HepG2 (cell line): Measurements from ENCODE around the gene DLG4. TPM values are rescaled to one million over a fixed set of nuclear protein-coding genes. Genes with fewer than 3 reads are reported as not detected.

ENCODE experiments used
- ATAC-seq: fragments of 200-7000 bp; cut with Tn5 transposase; 3 replicates; pipeline ENCODE4 v1.9.1; 2020; ENCODE audit warnings: mild to moderate bottlenecking, moderate library complexity
- BruUV-seq: library from RNA; stranded (reverse); fragments of 400-500 nt; replicated peaks from 2 replicates; lab custom pipeline; 2021; lab: Mats Ljungman, UMichigan
- CTCF ChIA-PET: fragments of 300-600 bp; formaldehyde crosslinking; extraction: SDS; loops from one replicate; lab custom pipeline; 2021; ENCODE audit warnings: low total read pairs, inconsistent platforms, low intra/inter-chr PET ratio; lab: Yijun Ruan, JAX
- POLR2A ChIA-PET: fragments of 350-600 bp; sonication (Branson Sonifier 250); formaldehyde crosslinking; loops from one replicate; lab custom pipeline; 2020; ENCODE audit warnings: antibody characterized with exemption, inconsistent platforms; lab: Yijun Ruan, JAX
- DNase-seq: peaks from one replicate; pipeline ENCODE4 v3.0.0-alpha.2; 2015; ENCODE audit warnings: low spot score
- FAIRE-seq: peaks from 3 replicates; lab custom pipeline; 2011; peaks lifted over from hg19 to GRCh38; lab: Jason Lieb, UNC
- H2AFZ ChIP-seq: one replicate; pipeline ENCODE4 v1.6.1; 2011; ENCODE audit warnings: low read length, inconsistent platforms
- H3K27ac ChIP-seq: fragments of 300-600 bp; 3 replicates; pipeline ENCODE4 v1.8.0; 2011; ENCODE audit warnings: mixed run types, mild to moderate bottlenecking, mixed read lengths, low read length, inconsistent platforms; ENCODE audit not compliant: insufficient read depth; ENCODE audit errors: extremely low read length
- H3K27me3 ChIP-seq, 2 experiments: fragments of 200-600 bp in 1 of 2; 2 replicates in 1 of 2; 3 replicates in 1 of 2; pipeline versions ENCODE4 v1.6.0 to v1.8.0; 2011; ENCODE audit warnings: low read length in 2 of 2, mild to moderate bottlenecking in 2 of 2, moderate library complexity in 2 of 2, inconsistent platforms in 1 of 2; ENCODE audit not compliant: insufficient read depth in 2 of 2, control insufficient read depth in 1 of 2
- H3K36me3 ChIP-seq, 2 experiments: fragments of 200-600 bp in 1 of 2; replicated peaks in 1 of 2; 2 replicates in 1 of 2; 3 replicates in 1 of 2; pipeline versions ENCODE4 v1.5.1 to v1.8.0; 2011; ENCODE audit warnings: low read length in 2 of 2, inconsistent platforms in 1 of 2; ENCODE audit not compliant: insufficient read depth in 2 of 2, control insufficient read depth in 1 of 2
- H3K4me1 ChIP-seq: 2 replicates; pipeline ENCODE4 v1.5.1; 2012; ENCODE audit warnings: low read length, inconsistent platforms; ENCODE audit not compliant: insufficient read depth
- H3K4me2 ChIP-seq: 2 replicates; pipeline ENCODE4 v1.6.0; 2011; ENCODE audit warnings: low read depth, low read length, inconsistent platforms
- H3K4me3 ChIP-seq, 3 experiments: fragments of 200-600 bp in 1 of 3; sonication (generic), shearing (Covaris generic) in 1 of 3; replicated peaks in 1 of 3; 2 replicates each; pipeline ENCODE4 v1.5.1; 2011 to 2016; ENCODE audit warnings: low read length in 3 of 3, inconsistent platforms in 2 of 3, low read depth in 2 of 3, mild to moderate bottlenecking in 2 of 3, control low read depth in 1 of 3, mixed read lengths in 1 of 3; ENCODE audit not compliant: insufficient read depth in 1 of 3
- H3K79me2 ChIP-seq: one replicate; pipeline ENCODE4 v1.6.1; 2011; ENCODE audit warnings: low read length, inconsistent platforms; ENCODE audit not compliant: insufficient read depth
- H3K9ac ChIP-seq: 2 replicates; pipeline ENCODE4 v1.6.0; 2011; ENCODE audit warnings: mild to moderate bottlenecking, low read depth, low read length, inconsistent platforms; ENCODE audit not compliant: insufficient read depth
- H3K9me3 ChIP-seq: 2 replicates; pipeline ENCODE4 v1.5.1; 2012; ENCODE audit warnings: mild to moderate bottlenecking, low read length
- H4K20me1 ChIP-seq: 2 replicates; pipeline ENCODE4 v1.6.0; 2011; ENCODE audit warnings: inconsistent platforms, mild to moderate bottlenecking, low read length, moderate library complexity; ENCODE audit not compliant: insufficient read depth
- BHLHE40 ChIP-seq: IDR thresholded peaks from 2 replicates; pipeline ENCODE4 v1.6.1; 2011; ENCODE audit warnings: low read length, improper control_type of control experiment
- FOXP1 ChIP-seq, 2 experiments: fragments of 450-650 bp in 1 of 2; IDR thresholded peaks; 2 replicates each; pipeline ENCODE4 v1.6.1; 2017 to 2018; ENCODE audit warnings: antibody characterized with exemption in 1 of 2
- IRX3 ChIP-seq: sonication (generic); formaldehyde crosslinking; IDR thresholded peaks from 2 replicates; pipeline ENCODE4 v1.8.1; 2023; ENCODE audit warnings: mild to moderate bottlenecking, low read depth, missing genetic modification reagents, borderline replicate concordance
- MNT ChIP-seq: fragments of 450-650 bp; IDR thresholded peaks from 2 replicates; pipeline ENCODE4 v1.6.1; 2016
- MYC ChIP-seq: sonication (generic); formaldehyde crosslinking; IDR thresholded peaks from 2 replicates; pipeline ENCODE4 v1.9.0; 2021; ENCODE audit warnings: missing genetic modification reagents, borderline replicate concordance
- NCOA2 ChIP-seq: sonication (generic); formaldehyde crosslinking; IDR thresholded peaks from 2 replicates; pipeline ENCODE4 v1.8.0; 2022; ENCODE audit warnings: inconsistent platforms
- TBL1XR1 ChIP-seq: fragments of 150-350 bp; IDR thresholded peaks from 2 replicates; pipeline ENCODE4 v1.6.1; 2014; ENCODE audit warnings: borderline replicate concordance, low read length; ENCODE audit not compliant: partially characterized antibody
- TBX3 ChIP-seq: fragments of 450-650 bp; IDR thresholded peaks from 2 replicates; pipeline ENCODE4 v1.6.1; 2017; ENCODE audit warnings: antibody characterized with exemption, mild to moderate bottlenecking, inconsistent platforms, borderline replicate concordance
- ZFP62 ChIP-seq: sonication (generic); formaldehyde crosslinking; IDR thresholded peaks from 2 replicates; pipeline ENCODE4 v1.4.0; 2020; ENCODE audit warnings: missing genetic modification reagents
- ZNF101 ChIP-seq: sonication (generic); formaldehyde crosslinking; IDR thresholded peaks from 2 replicates; pipeline ENCODE4 v1.4.0; 2020; ENCODE audit warnings: mild to moderate bottlenecking, low read depth, missing genetic modification reagents, borderline replicate concordance
- ZNF296 ChIP-seq: sonication (generic); formaldehyde crosslinking; conservative IDR thresholded peaks from 2 replicates; pipeline ENCODE4 v1.5.0; 2020; ENCODE audit warnings: mild to moderate bottlenecking, missing genetic modification reagents
- ZNF883 ChIP-seq: sonication (generic); formaldehyde crosslinking; IDR thresholded peaks from 2 replicates; pipeline ENCODE4 v1.5.1; 2020; ENCODE audit warnings: mild to moderate bottlenecking, missing genetic modification reagents; ENCODE audit errors: not compliant biosample characterization
- WGBS: methylation state at CpG from one replicate; pipeline ENCODE4 v1.1.6; 2017; ENCODE audit warnings: low lambda C conversion rate; 5-methylcytosine and 5-hydroxymethylcytosine counted together
- in situ Hi-C: cut with HindIII; loops from 2 replicates; pipeline ENCODE4 v1.10.0; 2017; ENCODE audit warnings: low pct_unique_long_range_greater_than_20kb; ENCODE audit not compliant: extremely low pct_ligation_motif_present
- intact Hi-C: fragments of 100-400 bp; cut with micrococcal nuclease; formaldehyde crosslinking; loops from one replicate; pipeline ENCODE4 v1.10.0; 2022; ENCODE audit not compliant: unreplicated experiment
- polyA plus RNA-seq, 8 experiments: library from polyadenylated mRNA; depleted of rRNA in 3 of 8; stranded (reverse) in 7 of 8; unstranded in 1 of 8; fragments of >200 nt; fragmentation: Illumina TruSeq in 4 of 8; extraction: Trizol in 4 of 8; gene quantifications; 2 replicates each; pipeline versions ENCODE4 v1.2.1 to v1.2.3, GENCODE V29; 2011 to 2016; ENCODE audit warnings: low read depth in 4 of 8, missing spikeins in 1 of 8, mixed read lengths in 1 of 8; ENCODE audit not compliant: insufficient read depth in 1 of 8
- total RNA-seq, 5 experiments: library from RNA; depleted of rRNA; stranded (reverse); fragments of >200 nt; fragmentation: Illumina TruSeq; extraction: Trizol; gene quantifications; 2 replicates each; pipeline ENCODE4 v1.2.3, GENCODE V29; 2016; ENCODE audit warnings: low read depth in 1 of 5
- TF ChIP-seq, protein P1 (sequence below): sonication (generic); formaldehyde crosslinking; IDR thresholded peaks from 2 replicates; pipeline ENCODE4 v1.5.0; 2020; ENCODE audit warnings: missing genetic modification reagents

DLG4 gene
- total and polyA plus RNA-seq, 2 of the 13 experiments (the other 11 are each of a cell fraction or from before 2014, with no cell fraction given): 0.71 to 4.3 TPM

- FAIRE-seq (no peak), ATAC-seq (no peak), DNase-seq (no peak)
- ChIA-PET POLR2A (interaction anchor here (1.0 to 2.9 kb wide), 4 partner anchors 37 to 180 kb away, joined by 3 to 35 read pairs (median 4); partner anchors contain the start of genes ASGR1 and SLC16A13), CTCF (interaction anchor here (1.9 kb wide), 1 partner anchor 170 kb away, joined by 10 read pairs; no protein-coding TSS in a partner anchor)
- WGBS: 10% methylated on average over 9 of the region's 10 CpGs
- peaks cover 3% of the 10 kb centered on the region; the same call in 1 of the 2 replicates for H4K20me1 ChIP-seq
- no peaks in the 10 kb centered on the region for H3K36me3 ChIP-seq
- peaks cover 0 to 4% of the 10 kb centered on the region in 2 experiments; a peak in 2 of 5 replicates for H3K27me3 ChIP-seq
- H3K4me2 ChIP-seq: peak overlapping the region; percentile 77
- no peak overlapping the region for H3K9ac ChIP-seq
- H2AFZ ChIP-seq: no peak overlapping the region
- no peak overlapping the region for H3K27ac ChIP-seq
- in situ Hi-C loops: loop anchor here (5.0 kb wide), 1 partner anchor 38 kb away; the partner anchor contains the start of gene ASGR1
- BruUV-seq: no TSS peak
- peak overlapping the region in 1 of 3 experiments; percentile 42; a peak in 1 of 6 replicates for H3K4me3 ChIP-seq
- H3K79me2 ChIP-seq: peaks cover 6% of the 10 kb centered on the region
- no peaks in the 10 kb centered on the region for H3K9me3 ChIP-seq
- intact Hi-C loops: no loop called here
- 0 out of 2 replicates have a peak, but pooled peaks have one; percentile 1 for TF ChIP-seq NCOA2 (CRISPR knock-in tag)
- TF ChIP-seq MNT: peak; percentile 13; the same call in 1 of the 2 replicates
- TF ChIP-seq ZNF101: no peak
- TF ChIP-seq, all 625 proteins: peak for 2
- H3K4me1 ChIP-seq: peaks cover 60% of the 10 kb centered on the region
Measured at GRCh38 chr17:7215652-7216180, 3.9 kb downstream of the DLG4 start.

DNA sequence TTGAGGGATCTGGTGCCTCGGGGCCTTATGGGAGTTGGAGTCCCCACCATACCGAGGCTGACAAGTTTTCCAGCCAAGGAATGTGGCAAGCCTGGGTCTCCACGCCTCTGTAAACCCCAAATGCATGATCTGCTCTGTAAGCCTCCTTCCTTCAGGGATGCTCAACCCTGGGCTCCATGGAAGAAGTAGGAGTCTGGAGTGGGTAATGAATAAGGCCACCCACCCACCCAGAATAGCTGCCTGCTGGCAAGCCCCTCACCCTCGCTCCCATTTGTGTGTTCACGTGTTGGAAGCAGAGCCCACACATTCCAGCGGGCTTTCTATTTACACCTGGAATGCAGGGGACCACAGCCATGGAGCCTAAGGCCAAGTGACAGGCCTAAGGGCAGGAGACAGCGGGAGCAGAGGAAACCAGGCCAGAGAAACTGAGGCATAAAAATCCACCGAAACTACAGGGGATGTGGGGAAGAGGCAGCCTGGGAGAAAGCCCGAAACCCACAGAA lies 4.4 kb downstream of the DLG4 start:
- H3K27me3 ChIP-seq: peaks cover 0 to 4% of the 10 kb centered on the region in 2 experiments; a peak in 2 of 5 replicates
- no peaks in the 10 kb centered on the region for H4K20me1 ChIP-seq
- H3K27ac ChIP-seq: no peak overlapping the region
- ATAC-seq: peak; percentile 1
- H3K36me3 ChIP-seq: no peaks in the 10 kb centered on the region
- ChIA-PET CTCF (interaction anchor here (1.9 kb wide), 1 partner anchor 169 kb away, joined by 10 read pairs; no protein-coding TSS in a partner anchor), POLR2A (interaction anchor here (0.8 to 2.9 kb wide), 5 partner anchors 24 to 179 kb away, joined by 3 to 35 read pairs (median 4); partner anchors contain the start of genes ASGR1, ASGR2 and SLC16A13)
- in situ Hi-C loops: loop anchor here (5.0 kb wide), 1 partner anchor 38 kb away; the partner anchor contains the start of gene ASGR1
- FAIRE-seq: peak; percentile 90
- H3K4me1 ChIP-seq: peaks cover 56% of the 10 kb centered on the region
- no peaks in the 10 kb centered on the region for H3K9me3 ChIP-seq
- peak overlapping the region; percentile 77 for H3K4me2 ChIP-seq
- no peak overlapping the region for H2AFZ ChIP-seq
- no TSS peak for BruUV-seq
- peaks cover under 1% of the 10 kb centered on the region for H3K79me2 ChIP-seq
- DNase-seq: peak; percentile 39
- 0 out of 2 replicates have a peak overlapping the region, but pooled peaks have one; percentile 28 for H3K9ac ChIP-seq
- WGBS: 5% methylated on average over 5 of the region's 9 CpGs
- peak overlapping the region in 2 of 3 experiments; percentile 22 to 68; a peak in 3 of 6 replicates for H3K4me3 ChIP-seq
- intact Hi-C loops: no loop called here
- TF ChIP-seq ZNF101 (no peak), MYC (CRISPR knock-in tag) (peak; percentile 46; the same call in 1 of the 2 replicates), TBX3 (no peak), ZNF296 (no peak), FOXP1 (IDR thresholded peaks at IDR 0.05) (no peak), FOXP1 (CRISPR knock-in tag; IDR thresholded peaks at IDR 0.05) (0 out of 2 replicates have a peak, but pooled peaks have one; percentile 1), TBL1XR1 (no peak), BHLHE40 (peak; percentile 59), ZFP62 (CRISPR knock-in tag) (0 out of 2 replicates have a peak, but pooled peaks have one; percentile 84), IRX3 (CRISPR knock-in tag) (no peak), ZNF883 (CRISPR knock-in tag) (no peak)
- TF ChIP-seq, protein P1, sequence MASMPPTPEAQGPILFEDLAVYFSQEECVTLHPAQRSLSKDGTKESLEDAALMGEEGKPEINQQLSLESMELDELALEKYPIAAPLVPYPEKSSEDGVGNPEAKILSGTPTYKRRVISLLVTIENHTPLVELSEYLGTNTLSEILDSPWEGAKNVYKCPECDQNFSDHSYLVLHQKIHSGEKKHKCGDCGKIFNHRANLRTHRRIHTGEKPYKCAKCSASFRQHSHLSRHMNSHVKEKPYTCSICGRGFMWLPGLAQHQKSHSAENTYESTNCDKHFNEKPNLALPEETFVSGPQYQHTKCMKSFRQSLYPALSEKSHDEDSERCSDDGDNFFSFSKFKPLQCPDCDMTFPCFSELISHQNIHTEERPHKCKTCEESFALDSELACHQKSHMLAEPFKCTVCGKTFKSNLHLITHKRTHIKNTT: peak; percentile 86; the same call in 1 of the 2 replicates
